Effector CD4-positive, alpha-beta T cell (primary cell): ENCODE measurements around the gene PERCC1.
"Not testable (repeated sequence)": the region's sequence is repeated elsewhere in the genome, so short reads cannot be mapped to it uniquely, and the experiment has no call there.

Experiments used
- DNase-seq: peaks from one replicate; pipeline ENCODE4 v3.0.0-alpha.2; 2020

Gene PERCC1

DNA sequence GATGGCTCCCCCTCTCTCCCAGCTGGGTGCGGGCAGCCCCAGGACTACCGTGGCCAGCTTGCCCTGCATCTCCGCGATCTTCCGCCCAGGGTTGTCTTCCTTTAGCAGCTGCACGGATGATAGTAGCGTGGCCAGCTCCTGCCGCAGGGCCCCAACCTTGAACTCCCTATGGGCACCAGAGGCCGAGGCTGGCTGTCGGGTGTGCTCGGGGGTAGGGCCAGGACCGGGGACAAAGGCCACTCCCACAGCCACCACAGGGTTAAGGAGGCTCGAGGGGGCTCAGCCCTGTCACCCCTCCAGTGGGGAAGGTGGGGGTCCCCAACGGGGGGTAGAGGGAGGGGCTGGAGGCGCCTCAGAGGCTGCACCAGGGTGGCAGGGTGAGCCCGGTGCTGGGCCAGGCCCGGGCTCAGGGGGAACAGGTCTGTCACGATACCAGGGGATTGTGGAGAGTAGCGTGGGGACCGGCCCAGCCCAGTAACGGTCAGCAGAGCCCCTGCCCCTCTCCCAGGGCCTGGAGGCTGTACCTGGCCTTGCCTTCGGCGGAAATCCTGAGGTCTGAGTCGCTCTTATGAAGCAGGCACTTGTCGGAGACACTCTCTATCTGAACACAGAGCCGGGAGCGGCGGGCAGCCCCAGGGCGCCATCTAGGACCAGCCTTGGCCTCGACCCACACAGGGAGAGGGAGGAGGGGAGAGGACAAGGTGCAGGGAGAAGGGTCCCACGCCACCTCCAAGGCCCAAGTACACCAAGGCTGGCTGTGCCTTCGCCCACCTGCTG, 5.2 kb downstream of the PERCC1 start:
- no peak for DNase-seq

DNA sequence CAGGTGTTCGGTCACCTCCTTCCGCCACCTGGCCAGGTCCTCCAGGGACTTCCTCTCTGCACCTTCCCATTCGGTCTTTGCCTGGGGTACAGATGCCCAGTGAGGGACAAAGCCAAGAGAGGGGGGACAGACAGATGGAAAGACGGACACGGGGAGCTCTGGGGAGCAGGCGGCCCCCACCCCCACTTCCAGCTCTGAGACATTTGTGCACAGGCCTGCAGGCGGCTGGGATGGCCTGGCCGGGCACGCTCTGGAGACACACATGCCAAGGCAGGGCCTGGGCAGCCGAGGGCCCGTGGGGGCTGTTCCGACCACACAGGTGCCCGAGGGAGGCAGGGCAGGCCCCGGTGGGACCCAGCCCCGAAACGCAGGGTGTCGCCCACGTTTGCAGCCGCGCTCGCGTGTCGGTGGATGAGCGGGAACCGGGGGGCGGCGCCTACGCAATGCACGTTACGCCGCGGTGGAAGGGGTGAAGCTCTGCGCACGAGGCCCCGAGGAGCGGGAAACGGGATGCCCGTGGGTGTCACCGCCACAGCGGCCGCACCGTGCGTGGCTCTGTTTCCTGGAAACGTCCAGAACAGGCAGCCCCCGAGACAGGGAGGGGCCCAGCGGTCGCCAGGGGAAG, 6.0 kb downstream of the PERCC1 start:
- no peak for DNase-seq

DNA sequence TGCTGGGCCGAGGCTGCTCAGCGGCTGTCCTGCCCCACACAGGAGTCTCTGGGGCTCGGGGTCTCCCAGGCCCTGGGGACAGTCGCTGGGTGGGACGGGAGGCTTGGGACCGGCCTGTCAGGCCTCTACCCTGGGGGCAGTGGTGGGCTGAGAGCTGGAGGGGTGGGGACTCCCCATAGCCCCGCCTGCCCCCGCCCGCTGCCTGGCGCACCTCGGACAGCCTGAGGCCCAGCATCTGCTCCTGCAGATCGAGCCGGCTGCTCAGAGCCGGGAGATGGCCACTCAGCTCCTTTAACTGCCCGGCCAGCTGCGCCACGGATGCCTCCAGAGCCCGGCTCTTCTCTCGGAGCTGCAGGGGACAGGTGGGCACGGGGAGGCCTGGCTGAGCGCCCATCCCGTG, 6.7 kb downstream of the PERCC1 start:
- no peak for DNase-seq

DNA sequence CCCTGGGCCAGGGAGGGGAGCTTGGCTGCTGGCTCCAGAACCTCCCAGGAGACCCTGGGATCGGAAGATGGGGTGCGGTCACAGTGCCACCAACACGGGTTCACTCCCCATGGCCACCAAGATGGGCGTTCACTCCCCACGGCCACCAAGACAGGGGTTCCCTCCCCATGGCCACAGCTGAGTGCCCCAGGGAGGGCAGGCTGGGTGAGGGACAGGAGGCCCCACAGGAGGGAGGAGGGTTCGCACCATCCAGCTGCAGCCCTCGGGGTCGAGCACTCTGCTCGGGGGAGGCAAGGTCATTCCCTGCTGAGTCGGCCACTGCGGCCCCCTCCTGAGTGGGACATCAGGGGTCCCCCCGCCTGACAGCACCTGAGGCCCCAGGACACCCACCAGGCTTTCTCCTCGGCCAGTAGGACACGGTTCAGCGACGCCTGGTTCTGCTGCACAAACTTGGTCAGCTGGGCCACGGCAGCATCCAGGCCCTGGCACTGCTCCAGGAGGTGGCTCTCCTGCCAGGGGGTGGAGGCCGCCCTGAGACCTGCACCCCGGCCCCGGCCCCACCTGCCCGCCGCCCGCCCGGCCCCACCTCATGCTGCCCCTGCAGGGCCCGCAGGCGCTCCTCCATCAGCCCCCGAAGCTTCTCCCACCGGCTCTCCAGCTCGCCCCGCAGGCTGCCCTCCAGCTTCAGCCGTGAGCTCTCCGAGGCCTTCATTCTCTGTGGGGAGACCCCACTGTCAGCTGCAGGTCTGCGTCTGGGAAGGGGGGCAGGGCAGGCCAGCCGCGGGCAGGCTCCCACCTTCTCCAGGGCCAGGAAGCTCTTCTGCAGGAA, 7.6 kb downstream of the PERCC1 start:
- no peak for DNase-seq

DNA sequence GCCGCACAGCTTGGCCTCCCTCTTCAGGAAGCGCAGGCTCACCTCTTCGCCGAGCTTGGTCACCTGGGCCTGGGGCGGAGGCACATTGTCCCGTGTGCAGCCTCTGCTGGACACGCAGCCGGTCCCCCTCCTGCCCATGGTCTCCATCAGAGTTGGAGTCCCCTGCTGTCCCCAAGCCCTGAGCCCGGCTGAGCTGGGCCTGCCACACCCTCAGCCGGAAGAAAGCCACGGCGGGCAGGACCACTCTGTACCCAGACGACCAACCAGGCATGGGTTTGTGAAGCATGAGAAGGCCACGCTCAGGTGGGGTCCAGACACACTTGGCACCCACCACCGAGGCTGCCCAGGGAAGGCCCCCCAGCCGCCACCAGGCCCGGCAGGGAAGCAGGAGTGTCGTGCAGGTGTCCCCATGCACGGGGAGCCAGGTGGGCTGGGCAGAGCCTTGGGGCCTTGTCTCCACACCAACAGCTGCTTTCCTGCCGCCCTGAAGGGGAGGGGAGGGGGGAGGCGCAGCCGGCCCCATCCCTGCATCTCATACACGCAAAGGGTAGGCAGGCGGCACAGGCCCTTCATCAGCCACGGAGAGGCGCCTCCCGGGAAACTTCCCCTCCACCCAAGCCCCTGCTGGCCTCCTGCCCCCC, 8.3 kb downstream of the PERCC1 start:
- no peak for DNase-seq

DNA sequence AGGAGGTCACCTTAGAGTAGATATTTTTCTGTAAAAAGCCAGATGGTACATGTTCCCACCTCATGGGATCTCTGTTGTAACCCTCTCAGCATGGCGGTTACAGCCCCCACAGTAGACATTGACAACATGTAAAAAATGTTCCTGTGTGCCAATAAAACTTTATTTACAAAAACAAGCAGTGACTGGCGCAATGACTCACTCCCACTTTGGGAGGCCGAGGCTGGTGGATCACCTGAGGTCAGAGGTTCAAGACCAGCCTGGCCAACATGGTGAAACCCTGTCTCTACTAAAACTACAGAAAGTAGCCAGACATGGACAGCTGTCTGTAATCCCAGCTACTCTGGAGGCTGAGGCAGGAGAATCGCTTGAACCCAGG, 8.8 kb downstream of the PERCC1 start:
- DNase-seq = not testable (repeated sequence)

DNA sequence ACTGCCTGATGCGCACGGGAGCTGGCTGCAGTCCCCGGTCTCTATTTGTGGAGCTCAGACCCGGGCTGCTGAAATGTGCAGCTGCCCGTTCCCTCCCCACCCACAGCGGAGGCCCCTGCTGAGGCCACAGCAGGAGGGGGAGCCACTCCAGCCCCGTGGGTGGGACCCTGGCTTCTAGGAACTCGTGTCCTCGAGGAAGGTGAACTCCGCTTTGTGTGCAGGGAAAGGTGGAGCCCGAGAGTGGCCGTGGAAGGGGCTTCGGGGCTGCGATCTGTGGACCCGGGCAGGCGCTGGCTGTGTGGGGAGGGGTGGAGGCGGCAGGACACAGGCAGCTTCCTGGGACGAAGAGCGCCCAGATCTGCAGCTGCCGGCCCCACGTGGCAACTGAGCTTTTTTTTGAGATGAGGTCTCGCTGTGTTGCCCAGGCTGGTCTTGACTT, 10.5 kb downstream of the PERCC1 start:
- DNase-seq = no peak

DNA sequence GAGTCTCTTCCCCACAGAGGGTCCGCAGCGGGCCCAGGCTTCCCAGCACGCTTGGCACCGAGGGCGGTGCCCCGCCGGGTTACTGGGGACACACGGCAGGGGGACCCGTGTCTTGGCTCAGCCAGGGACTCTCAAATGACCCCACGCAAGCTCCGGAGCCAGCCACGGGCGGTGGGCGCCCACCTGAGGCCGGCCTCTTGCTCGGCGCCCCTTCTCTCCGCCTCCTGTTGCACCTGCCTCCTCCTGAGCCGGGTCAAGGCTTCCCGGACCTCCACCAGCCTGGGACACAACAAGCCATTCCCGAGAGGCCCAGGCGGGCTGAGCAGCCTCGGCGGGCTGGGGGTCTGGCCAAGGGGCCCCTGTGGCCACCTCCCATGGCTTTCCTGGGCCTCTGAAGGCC, 11.8 kb downstream of the PERCC1 start:
- no peak for DNase-seq

DNA sequence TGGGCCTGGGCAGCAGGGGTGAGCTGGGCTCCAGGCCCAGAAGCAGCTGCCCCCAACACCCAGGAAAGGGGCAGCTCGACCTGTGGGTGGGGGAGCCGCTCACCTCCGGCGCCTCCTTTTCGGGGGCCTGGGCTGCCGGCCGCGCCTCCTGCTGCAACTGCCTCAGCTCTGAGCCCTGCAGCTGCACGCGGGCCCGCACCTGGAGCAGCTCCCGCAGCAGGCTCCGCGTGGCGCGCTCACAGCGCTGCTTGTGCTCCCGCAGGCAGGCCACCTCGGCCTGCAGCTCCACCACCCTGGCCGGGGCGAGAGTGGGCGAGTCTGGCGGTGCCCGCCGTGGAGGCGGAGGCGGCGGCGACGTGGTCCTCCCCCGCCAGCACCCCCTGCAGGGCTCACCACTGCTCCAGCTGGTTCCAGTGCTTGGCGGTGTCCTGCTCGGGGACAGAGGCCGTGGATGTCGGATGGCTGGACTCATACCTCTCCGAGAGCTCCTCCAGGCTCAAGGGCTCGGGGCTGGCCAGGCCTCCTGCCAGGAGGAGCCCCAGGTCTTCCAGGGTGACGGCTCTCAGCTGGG, 12.6 kb downstream of the PERCC1 start:
- no peak for DNase-seq

DNA sequence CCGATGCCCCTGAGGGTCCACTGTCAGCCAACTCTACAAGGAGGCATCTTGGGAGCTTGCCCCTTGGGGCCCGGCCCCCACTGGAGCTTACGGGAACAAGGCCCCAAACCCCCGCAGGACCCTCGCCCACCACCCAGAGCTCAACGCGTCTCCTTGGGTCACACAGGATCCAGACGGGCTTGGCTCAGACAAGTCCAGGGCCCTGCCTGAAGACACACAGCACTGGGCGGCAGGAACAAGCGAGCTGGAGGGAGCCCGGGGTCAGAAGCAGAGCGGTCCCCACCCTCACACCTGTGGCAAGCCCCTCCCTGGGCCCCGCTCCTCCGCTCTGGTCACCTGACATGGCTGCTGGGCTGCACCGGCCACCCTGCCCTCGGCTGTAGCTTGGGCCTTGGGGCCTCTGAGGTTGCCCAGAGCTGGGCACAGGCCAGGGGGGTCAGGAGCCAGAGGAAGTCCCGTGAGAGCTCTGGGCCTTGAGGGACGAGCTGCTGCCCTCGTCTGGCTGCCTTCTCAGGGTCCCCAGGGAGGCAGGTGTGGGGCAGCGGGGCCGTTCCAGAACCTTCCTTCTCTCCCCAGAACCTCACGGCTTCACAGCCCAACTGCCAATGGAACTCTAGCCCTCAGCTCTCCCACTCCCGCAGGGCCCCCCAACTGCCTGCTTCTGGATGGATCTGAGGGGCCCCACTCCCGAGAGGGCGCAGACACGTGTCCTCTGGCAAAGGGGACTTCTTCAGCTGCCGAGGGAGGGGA, 13.3 kb downstream of the PERCC1 start, which contains the start of gene CCDC154:
Gene CCDC154, minus strand, starts transcription at position 577 of the 750 bp plus-strand sequence. Its CDS starts 234 bp downstream, at position 343.
- no peak for DNase-seq

DNA sequence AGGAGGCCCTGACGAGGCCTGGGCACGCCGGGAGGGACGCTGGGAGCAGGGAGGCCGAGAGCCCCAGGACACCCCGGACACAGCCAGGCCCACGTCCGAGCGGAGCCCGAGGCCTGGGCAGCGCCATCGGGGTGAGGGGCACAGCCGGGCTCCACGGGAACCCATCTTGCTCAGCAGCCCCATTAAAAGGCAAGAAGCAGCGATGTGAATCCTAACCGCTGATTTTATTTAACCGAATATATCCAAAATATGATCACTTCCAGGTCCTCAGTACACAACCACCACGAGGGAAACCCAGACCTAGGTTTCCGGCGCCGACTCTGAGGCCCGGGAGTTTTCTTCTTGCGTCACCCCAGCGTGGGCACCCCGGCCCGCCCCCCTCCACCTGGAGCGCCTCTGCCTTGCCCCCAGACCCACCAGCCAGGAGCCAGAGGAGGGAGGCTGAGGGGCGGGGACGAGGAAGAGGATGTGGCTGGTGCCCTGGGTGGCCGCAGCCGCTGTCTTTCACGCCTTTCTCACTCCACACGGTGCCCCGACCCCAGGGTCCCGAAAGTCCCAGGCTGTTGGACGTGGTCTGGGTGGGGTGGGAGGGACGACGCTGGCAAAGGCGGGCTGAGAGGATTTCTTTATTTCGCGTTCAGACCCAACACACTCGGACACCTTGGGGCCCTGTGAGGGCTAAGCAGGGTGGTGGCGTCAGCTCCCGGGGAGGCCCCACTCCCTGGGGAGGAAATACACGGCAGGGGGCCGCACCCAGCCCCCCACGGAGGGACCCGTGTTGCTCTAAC, 14.0 kb downstream of the PERCC1 start:
- DNase-seq = no peak

DNA sequence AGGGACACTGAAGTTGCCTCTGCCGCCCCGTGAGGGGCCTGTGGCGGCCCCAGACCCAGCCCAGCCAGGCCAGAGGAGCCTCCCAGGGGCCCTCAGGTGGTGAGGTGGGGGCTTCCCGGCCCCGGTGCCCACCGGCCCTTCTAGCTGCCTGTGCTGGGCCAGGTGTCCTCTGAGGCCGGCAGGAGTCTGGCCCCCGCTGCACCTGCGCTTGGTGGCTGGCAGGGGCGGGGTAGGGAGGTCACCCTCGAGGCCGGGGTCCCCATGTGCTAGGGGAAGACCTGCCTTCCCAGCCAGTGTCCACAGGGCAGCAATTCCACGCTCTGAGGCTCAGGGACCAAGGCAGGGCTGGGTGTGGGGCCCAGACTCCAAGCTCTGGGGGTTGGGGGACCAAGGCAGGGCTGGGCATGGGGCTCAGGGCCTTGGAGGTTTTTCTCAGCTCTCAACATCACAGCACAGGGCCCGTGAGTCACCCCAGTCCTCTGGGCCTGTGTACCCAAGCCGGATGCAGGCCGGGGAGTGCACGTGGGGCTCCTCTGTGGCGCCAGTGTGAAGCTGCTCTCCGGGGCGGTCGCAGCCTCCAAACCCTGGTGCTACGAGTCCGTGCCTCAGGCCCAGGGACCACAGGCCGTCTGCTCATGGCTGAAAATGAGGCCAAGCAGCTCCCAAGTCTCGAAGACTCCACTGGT, 14.8 kb downstream of the PERCC1 start:
- no peak for DNase-seq

DNA sequence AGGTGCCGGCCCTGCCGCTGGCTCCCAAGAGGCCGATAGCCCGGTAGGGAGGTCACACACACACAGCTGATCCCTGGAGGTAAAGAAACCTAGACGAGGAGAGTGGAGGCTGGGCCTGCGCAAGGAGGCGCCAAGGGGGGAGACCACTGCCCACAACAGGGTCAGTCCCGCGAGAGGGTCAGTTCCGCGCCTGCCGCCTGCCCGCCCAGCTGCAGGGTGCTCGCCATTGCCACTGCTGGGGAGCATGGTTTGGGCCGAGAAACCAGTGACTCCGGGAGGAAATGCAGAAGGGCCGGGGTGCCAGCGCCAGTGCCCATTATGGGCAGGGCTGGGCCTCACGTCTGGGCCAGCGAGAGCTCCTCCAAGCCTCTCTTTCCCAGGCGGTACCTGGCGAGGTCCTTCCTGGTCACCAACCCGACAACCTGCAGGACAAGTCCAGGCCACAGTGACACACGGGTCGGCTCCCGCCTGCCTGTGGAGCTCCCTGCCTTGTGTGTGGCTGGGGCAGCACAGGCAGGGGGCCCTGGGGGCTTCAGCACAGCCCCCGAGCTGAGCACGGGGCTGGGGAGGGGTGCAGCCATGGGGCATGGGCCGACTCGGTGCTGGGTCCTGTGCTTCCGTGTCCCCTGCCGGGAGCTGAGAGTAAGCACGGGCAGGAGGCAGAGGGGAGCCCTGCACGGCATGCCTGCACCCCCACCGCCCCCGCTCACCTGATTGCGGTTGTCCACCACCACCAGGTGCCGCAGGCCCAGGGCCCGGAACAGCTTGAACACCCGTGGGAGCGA, 15.6 kb downstream of the PERCC1 start:
- no peak for DNase-seq

DNA sequence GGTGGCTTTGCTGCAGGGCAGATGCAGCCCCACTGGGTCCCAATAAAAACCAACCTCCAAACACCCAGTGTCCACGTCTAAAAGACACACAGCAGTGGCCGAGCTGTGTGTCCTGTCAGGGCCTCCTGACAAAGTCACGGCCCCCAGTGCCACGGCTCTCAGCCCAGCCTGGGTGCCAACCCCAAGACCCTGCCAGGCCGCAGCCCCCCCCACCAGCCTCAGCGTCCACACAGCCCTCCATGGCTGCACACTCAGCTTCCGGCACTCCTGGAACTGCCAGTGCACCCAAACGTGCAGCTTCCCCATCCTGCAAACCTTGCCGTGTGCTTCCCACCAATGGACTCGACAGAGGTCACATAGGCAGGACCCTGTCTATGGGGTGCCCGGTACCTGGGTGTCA, 17.1 kb downstream of the PERCC1 start:
- DNase-seq = no peak

DNA sequence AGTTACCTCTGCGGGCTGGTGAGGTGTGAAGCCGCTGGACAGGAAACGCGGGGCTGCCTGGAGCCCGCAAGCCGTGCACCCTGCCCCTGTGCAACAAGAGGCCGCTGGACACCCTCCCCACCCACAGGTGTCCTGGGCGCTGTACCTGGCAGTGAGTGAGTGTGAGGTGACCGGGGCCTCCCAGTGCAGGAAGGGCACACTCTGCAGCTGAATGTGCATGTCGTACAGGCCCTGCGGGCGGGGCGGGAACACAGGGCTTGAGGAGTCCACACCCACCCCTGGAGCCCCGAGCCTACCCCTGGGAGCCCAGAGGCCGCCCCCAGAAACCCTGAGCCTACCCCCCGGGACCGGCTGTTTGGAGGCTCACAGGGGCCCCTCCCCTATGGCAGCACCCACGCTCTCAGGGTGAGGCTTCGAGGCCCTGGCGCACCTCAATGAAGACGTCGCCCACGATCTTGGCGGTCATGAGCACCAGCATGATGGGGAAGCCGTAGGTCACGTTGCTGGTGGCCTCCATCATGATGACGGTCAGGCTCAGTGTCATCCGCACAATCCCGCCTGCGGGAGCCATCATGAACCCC, 17.7 kb downstream of the PERCC1 start:
- DNase-seq = no peak

DNA sequence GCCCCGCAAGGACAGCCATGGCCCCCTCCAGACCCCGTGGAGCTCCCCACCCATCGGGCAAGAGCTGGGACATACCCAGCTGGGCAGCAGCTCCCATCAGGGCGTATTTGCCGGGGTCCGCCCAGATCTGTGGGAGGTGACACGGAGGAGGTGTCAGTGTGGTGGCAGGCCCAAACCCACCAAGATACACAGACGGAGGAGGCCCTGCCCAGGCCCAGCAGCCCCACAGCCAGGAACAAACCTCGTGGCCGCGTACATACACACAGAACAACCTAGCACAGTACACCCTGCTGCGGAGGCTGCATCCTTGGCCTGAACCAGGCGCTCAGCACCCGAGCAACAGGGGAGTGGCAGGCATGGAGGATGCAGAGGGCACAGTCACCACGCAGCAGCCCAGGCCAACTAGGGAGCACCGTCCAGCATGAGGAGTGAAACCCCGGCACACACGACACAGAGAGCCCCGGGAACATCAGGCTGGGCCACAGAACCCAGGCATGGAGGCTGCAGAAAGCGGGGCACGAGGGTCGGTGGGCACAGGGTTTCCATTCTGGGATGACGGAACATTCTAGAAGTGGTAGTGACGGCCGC, 18.4 kb downstream of the PERCC1 start:
- DNase-seq = no peak

DNA sequence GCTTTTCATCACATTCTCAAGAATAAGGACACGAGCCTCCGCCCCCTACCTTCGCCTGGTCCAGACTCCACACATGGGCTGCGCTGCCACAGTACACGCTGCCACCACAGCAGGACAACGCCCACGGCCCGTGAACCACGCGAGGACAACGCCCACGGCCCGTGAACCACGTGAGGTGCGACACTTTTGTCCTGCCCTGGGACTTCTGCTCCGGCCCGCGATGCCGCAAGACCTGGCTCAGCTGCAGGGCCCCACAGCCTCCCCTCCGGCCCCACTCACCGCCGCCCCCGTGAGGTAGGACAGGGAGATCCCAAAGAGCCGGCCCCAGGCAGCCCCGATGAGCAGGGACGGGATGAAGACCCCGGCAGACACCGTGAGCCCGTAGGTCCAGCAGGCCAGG, 19.3 kb downstream of the PERCC1 start:
- no peak for DNase-seq

DNA sequence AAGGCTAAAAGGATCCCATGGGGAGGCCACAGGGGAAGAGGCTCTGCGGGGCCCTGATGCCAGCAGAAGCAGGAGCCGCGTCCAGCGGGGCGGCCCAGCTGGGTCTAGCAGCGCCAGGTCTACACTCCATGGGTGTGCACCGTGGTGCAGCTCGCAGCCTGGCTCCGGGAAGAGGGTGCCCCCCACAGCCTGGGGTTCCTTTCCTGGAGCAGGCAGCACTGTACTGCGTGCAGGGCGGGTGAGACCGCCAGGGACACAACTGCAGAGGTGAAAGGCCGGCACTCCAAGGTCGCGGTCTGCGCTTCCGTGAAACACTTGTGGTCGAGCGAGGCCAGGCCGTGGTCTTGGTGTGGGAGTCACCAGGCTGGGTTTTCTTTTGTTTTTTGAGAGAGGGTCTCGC, 20.0 kb downstream of the PERCC1 start:
- no peak for DNase-seq
